ENCODE results near the gene IL18BP.

The IL18BP gene

DNA sequence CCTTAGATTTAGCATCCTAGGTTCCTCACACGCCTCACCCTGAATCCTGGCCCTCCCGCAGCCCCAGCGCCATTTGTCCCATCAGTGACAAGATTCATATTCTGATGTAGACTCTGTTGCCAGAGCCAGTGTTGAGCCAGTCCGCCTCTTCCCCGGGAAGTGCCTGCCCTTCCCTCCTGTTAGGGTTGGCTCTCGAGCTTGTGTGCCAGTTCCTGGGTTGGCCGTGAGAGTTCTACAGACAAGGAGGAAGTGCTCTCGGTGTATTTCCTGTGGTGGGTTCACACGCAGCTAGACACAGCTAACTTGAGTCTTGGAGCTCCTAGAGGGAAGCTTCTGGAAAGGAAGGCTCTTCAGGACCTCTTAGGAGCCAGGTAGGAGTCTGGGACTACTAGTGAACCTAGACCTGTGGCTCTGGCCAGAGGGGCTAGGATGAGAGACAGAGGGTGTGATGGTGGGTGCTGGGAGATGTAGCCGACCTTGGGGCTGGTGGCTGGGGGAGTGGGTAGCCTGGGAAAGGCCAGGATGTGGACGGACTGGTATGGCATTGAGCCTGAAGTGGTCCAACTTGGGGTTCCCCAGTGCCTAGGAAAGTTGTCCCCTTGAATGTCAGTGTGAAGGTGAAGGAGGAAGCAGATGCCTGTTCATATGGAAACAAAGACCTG, at the start of gene IL18BP:
Gene IL18BP (plus strand): TSS at position 261 of the 662 bp plus-strand sequence. CDS start 1,076 bp downstream, outside the sequence.
- DNase-seq: no peak

DNA sequence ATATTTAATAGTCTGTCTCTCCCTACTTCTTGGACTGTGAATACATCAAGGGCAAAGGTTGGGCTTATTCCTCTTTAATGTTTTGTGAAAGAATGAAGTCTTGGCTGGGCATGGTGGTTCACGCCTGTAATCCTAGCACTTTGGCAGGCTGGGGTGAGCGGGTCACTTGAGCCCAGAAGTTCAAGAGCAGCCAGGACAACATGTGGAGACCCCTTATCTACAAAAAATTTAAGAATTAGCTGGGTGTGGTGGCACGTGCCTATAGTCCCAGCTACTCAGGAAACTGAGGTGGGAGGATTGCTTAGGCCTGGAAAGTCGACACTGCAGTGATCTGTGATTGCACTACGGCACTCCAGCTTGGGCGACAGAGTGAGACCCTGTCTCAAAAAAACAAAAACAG, 49.7 kb upstream of the IL18BP start:
- DNase-seq: no peak

DNA sequence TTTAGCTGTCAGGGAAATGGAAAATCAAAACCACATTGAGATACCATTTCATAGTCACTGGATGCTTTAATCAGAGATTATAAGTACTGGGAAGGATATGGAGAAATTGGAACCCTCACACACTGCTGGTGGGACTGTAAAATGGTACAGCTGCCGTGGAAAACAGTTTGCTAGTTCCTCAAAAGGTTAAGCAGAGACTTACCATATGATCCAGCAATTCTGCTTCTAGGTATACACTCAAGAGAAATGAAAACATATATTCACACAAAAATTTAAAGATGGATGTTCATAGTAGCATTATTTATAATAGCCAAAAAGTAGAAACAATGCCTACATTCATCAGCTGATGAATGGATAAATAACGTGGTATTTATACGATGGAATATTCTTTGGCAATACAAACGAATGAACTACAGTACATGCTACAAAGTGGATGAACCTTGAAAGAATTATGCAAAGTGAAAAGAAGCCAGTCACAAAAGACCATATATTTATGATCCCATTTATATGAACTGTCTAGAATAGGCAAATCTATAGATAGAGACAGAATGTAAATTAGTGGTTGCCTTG, 46.9 kb upstream of the IL18BP start:
- no peak for DNase-seq

DNA sequence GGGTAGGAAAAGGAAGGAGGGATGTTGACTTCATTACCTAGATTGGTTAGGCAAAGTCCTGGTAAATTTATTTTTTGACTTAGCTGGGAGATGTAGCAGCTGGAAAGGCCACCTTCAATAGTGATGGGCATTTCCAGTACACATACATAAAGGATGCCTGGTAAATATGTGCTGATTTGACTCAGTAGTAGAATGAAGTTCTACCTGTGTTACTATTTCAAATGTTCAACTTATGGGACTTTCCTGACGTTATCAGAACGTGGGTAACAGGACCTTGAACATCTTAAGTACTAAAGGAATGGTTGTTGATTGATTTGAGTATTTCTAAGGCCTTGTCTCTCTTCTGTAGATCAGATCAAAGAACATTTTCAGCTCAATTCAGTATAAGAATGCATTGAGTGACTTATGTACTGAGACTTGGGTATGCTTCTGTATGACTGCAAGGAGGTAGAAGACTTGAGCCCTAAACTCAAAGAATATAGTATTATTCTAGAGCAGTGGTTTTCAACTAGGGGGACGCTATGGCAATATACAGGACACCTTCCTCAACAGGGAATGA, 42.7 kb upstream of the IL18BP start:
- no peak for DNase-seq

DNA sequence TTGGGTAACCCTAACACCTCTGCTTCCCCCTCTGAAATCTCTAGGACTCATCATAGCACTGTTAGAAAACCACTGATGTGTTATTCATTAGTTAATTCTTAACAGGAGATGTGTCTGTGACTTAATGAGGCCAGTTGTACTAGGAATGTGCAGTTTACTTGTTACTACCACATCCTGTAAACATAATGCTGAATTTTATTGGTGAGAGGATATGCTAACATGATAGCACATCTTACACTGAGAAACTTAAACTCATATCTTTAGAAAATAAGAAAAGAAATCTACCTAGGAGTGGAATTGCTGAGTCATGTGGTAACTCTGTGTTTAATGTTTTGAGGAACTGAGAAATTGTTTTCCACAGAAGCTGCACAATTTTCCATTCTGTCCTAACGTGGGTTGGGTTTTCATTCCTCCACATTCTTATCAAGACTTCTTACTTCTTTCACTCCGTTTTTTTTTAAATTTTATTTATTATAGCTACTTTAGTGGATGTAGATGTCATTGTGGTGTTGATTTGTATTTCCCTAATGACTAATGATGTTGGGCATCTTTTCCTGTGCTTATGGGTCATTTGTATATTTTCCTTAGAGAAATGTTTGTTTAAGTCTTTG, 36.2 kb upstream of the IL18BP start:
- no peak for DNase-seq

DNA sequence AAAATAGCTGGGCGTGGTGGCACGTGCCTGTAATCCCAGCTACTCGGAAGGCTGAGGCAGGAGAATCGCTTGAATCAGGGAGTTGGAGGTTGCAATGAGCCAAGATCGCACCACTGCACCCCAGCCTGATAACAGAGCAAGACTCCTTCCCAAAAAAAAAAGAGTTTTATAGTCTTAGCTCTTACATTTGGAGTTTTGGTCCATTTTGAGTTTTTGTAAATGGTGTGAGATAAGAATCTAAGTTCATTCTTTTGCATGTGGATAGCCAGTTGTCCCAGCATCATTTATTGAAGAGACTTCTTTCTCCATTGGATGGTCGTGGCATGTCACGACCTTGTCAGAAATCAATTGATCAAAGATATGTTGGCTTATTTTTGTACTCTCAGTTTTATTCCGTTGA, 35.2 kb upstream of the IL18BP start:
- no peak for DNase-seq

DNA sequence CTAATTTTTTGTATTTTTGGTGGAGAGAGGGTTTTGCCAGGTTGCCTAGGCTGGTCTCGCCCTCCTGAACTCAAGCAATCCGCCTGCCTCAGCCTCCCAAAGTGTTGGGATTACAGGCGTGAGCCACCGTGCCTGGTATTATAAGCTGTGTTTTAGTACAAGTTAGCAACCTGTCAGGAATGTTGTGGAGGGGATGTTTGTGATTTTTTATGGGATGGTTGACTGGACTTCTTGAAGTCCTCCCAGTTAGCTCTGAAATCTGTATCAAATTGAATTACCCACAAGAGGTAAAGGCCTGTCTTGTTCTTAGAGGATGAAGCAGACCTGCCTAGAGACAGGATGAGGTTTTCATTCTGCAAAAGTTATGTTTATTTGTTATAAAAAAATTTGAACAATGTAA, 34.1 kb upstream of the IL18BP start:
- no peak for DNase-seq

DNA sequence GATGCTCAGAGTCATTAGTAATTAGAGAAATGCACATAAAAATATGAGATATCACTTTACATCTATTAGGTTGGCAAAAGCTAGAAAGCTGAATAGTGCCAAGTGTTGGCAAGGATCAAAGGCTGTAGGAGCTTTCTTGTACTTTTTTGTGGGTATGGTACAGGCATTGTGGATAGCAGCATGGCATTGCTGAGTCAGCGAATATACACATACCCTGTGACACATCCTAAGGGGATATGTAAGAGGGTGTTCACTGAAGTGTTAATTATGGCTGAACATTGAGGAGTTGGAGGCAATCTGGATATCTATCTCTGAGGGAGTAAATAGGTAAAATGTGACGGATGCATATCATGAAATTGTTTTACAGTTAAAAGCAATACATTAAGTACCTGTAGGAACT, 27.0 kb upstream of the IL18BP start:
- DNase-seq: no peak

DNA sequence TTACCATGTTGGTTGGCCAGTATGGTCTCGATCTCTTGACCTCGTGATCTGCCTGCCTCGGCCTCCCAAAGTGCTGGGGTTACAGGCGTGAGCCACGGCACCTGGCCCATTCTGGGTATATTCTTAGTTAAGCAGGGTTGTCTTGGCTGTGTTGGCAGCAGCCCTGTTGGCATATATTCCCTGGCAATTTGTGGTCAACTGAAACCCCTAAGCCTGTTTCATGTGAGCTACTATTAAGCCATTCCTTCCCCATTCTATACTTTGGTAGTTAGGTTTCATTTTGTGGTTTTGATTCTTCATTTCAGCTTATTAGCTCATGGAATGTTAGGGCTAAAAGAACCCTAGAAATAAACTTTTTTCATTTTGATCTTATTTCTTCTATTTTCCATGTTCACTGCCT, 22.2 kb upstream of the IL18BP start:
- no peak for DNase-seq

DNA sequence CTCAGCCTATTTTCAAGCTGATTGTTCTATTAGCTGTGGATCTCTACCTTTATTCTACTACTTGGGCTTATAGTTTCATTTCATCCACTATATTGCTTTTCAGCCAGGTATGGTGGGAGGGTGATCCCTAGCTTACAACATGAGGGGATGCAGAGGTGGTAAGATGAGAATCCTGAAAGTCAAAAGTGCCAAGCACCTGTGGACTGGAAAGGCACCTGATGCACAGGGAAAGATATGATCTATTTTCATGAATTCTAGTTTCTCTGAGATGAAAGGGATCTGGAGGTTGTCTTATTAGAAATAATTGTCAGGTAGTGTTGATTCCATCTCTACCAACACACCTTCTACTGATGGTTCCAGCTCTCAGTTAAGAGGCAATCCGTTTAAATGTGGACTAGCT, 21.6 kb upstream of the IL18BP start:
- DNase-seq: no peak

DNA sequence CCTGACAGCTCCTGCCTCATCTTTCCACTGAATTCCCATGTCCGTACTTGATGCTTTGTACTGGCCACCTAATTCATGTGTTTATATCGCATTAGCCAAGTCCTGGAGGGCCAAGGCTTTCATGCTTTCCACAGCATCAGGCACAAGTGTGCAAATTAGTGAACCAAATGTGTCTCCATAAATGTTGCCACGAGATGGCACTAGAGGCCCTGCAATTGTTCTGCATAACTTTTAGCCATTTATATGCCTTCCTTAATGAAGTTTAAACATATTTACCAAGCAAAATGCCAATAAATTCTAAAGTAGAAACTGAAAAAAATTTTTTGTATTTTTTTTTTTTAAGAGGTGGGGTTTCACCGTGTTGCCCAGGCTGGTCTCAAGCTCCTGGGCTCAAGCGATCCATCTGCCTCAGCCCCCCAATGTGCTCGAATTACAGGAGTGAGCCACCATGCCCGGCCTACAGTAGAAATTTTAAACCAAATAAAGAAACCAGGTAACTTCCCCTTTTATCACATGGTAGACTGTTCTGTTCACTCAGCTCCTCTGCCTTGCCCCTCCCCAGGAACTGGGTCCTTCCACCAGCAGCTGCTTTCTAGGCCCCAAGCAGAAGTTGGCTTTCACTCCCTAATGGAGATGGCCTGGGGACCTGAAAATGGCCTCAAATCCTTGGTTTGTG, 20.8 kb upstream of the IL18BP start:
- no peak for DNase-seq

DNA sequence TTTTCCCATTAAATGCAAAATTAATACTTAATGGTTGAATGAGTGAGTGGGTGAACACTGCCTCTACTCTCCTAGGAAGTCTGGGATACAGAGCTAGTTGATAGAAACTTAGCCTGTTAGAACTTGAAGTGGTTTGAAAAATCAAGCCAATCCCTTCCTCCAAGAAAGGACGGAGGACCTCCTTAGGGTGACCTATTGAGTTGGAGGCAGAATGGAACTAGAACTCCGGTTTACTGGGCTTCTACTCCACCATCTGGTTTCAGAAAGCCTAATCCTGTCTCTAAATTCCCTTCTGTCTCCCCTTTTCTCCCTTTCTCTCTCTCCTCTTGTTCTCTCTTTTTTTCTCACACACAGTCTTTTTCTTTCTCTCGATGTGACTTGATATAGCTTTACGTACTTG, 19.6 kb upstream of the IL18BP start:
- no peak for DNase-seq

DNA sequence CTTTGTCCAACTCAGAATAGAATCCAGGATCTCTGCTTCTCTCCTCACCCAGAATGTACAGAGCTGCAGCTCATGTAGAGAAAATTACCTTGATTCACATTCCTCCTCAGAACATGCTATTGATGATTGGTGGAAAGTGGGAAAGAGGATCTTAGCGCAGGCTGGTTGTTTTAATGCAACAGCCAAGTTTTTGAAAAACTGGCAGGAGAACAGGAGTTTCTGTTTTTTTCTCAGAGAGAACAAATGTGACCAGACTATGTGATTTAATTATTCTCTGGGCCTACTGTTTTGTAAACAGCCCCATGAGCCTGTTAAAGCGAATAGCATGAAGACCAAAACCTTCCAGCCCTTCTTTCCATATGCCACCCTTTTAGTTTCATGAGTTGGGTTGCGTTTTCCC, 19.1 kb upstream of the IL18BP start:
- no peak for DNase-seq

DNA sequence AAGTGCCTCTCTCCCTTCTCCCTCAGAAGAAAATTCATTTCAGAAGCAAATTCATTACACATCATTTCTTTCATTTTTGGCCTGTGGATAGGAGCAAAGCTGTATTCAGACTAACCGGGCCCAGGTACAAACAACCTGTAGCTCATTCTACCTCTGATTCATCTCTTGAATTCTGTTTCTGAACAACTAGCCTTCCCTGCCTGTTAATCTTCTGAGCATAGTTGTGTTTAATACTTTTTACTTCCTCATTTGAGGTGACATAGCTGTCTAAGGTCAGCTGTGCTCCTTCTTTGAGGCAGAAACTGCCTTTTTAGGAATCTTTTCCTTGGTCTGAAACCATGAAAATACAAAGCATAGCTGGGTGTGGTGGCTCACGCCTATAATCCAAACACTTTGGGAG, 12.6 kb upstream of the IL18BP start:
- no peak for DNase-seq

DNA sequence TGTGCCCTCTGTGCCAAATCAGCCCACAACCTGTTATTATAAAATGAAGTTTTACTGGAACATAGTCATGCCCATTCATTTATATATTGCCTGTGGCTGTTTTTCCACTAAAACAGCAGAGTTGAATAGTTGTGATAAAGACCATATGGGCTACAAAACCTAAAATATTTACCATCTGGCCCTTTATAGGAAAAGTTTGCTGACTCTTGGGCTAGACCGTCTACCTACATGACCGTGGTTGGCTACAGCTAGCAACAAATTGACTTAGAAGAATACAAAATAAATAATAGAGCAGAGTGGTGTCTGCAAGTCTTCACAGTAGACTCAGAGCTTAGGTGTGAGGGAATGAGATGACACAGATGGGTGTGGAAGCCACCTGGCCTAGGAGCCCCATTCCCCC, 11.2 kb upstream of the IL18BP start:
- no peak for DNase-seq

DNA sequence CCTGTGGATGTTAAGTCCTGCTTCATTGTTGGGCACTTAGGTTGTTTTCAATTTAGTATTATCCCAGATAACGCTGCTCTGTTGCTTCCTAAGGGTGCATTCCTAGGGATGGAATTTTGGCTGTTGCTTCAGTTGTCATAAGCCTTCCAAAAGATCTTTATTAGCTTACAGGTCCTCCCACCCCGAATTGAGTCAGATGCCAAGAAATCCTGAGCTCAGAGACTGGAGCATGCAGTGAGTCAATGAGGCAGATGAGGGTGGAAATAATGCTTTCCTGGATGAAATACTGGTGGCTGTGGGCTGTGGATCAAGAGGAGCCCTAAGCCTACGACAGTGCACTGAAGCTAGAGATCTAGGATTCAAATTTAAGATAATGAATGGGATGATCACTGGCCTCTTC, 10.7 kb upstream of the IL18BP start:
- no peak for DNase-seq

DNA sequence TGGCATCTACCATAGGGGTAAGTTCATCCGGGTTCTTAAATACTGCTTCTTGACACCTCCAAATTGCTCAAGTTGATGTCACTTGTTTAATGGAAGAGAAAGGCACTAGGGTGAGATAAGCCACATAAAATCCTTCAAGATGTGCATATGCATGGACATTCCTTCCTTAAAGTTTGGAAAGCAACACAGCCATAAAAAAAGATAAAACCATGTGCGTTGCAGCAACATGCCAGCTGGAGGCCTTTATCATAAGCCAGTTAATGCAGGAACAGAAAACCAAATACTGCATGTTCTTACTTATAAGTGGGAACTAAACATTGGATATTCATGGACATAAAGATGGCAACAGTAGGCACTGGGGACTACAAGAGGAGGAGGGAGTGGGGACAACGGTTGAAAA, 8.0 kb upstream of the IL18BP start:
- no peak for DNase-seq

DNA sequence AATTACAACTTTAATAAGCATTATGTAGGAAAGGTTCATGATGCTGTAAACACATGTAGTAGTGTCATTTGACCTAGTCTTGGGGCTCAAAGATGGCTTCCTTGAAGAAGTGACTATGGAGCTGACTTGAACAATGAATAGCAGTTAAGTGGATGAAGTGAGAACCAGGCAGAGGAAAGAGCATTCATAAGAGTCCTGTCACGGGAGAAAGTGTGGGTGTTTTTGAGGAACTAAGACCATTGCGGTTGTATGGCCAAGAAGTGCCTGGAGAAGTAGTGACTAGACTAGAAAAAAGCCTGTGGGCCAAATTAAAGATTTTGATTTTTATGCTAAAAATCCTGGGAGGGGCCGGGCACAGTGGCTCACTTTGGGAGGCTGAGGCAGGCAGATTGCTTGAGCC, 7.2 kb upstream of the IL18BP start:
- no peak for DNase-seq

DNA sequence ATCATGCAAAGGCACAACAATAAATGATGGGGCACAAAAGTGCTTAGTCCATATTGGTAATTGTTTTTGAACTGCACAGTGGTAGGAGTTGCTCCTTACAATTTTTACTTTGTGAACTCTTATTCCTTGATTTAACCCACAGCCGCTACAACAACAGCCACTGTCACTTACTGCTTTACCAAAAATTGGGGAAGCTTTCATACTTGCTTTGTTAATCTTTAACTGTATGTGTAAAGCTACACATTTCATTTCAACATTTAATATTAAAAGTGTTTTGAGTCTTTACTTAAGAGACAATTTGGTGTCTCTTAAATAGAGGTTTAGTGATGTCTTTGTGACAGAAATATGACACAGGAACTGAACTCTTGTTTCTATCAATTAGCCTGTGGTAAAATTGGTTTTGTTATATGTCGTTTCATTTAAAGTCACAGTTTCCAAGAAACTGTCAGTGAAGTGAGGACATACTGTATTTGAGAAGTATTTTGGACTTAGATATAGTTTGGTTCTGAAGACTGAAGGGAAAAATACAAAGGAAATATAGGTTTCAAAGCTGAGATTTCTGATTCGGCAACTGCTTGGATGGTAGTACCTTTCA, 6.5 kb upstream of the IL18BP start:
- no peak for DNase-seq

DNA sequence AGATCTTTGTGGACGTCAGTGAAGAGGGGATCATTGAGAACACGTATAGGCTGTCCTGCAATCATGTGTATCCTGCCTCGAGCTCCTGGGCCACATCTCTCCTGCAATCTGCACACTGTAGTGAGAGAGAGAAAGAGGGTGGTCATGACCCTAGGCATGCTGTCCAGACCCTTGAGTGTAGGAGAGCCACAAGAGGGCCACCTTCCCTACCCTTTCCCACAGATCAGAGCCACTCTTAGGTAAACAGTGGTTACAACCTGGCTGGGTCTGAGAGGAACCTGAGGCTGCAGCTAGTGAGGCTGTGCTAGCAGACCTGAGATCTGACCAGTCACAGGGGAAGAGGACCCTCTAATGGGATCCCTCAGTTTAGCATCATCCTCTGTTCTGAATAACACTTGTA, 3.9 kb upstream of the IL18BP start:
- no peak for DNase-seq

DNA sequence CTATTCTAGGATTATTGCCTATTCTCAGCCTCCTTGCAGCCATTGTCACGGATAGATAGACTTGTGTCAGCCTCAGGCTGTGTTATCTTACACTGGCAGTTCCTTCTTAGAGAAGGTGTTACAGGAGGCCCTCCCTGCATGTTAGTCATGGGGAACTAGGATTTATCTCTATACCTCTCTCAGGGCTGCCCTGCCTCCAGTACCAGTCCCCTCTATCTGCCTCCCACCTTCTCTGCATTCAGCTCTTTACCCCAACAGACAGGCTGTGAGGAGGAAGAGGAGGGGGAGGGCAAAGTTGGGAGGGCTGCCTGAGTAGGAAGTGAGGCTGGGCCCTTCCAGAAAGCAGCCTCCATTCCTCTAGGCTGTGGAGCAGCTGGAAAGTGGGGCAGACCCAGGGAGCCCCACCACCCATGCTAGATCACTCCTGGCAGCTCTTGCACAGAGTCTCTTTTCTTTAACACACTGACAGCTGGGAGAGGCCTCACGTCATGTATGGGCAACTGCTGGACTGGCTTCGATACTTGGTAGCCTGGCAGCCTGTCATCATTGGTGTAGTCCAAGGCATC, 2.9 kb upstream of the IL18BP start:
- DNase-seq: no peak

DNA sequence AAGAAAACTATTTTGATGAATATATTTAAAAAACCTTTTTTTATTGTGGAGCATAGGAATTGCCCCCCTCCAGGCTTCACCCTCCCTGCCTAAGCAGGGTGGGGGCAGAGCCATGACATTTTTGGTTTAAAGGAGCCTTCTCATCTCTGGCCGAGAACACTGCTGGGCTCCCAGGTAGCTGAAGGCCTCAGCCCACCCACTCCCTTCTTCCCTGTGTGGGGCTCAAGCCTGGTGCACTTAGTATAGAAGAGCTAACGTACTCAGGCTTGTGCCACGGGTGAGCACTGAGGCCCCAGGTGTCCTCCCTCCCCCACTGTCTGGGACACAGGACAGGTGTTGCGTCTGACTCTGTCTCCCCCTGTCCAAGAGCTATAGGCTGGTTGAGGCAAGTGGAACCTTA, 2.2 kb upstream of the IL18BP start:
- no peak for DNase-seq

DNA sequence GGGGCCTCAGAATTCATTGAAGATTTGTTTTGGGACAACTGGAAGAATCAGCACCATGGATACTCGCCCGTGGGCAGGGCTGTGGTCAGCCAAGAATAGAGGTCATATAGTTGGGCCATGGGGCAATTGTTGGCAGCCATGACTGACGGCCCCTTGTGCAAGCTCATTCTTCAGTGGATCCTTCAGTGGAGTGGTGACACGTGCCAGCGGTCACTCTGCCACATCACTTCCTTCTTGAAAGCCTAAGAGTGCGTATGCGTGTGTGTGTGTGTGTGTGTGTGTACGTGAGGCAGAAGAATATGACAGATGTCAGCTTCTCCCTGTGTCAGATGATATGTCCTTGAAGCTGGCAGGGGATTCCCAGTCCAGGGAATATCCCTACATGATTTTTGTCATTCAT, 1.8 kb upstream of the IL18BP start:
- no peak for DNase-seq
